A549 (cell line): ENCODE measurements around the gene IGF2. TPM values are rescaled to one million over a fixed set of nuclear protein-coding genes. Genes with fewer than 3 reads are reported as not detected.

ENCODE experiments used
- ATAC-seq, 2 experiments: fragments of 200-7000 bp in 1 of 2; fragments of >200 bp in 1 of 2; cut with Nextera tagmentation in 1 of 2; cut with Tn5 transposase in 1 of 2; 3 replicates each; pipeline versions ENCODE4 v1.8.0 to v1.9.1; 2018 to 2020; ENCODE audit warnings: mild to moderate bottlenecking in 1 of 2, moderate library complexity in 1 of 2
- CTCF ChIA-PET: fragments of 300-600 bp; sonication (Branson Sonifier 250); formaldehyde crosslinking; extraction: SDS; loops from one replicate; lab custom pipeline; 2021; ENCODE audit warnings: antibody characterized with exemption, inconsistent platforms; lab: Yijun Ruan, JAX
- POLR2A ChIA-PET: fragments of 350-600 bp; formaldehyde crosslinking; extraction: SDS; loops from one replicate; lab custom pipeline; 2021; ENCODE audit warnings: antibody characterized with exemption, inconsistent platforms; lab: Yijun Ruan, JAX
- DNase-seq, 2 experiments: peaks; one replicate each; pipeline versions ENCODE4 v3.0.0 to v3.0.0-alpha.2; 2011 to 2016; ENCODE audit warnings: low read depth in 1 of 2, low spot score in 1 of 2
- FAIRE-seq: peaks from 2 replicates; lab custom pipeline; 2011; peaks lifted over from hg19 to GRCh38; lab: Jason Lieb, UNC
- H3K27ac ChIP-seq, 2 experiments: fragments of >200 bp; sonication (Bioruptor Twin); formaldehyde crosslinking; 3 replicates each; pipeline ENCODE4 v1.5.1; 2016 to 2017
- H3K4me1 ChIP-seq: fragments of >200 bp; sonication (Bioruptor Twin); formaldehyde crosslinking; 3 replicates; pipeline ENCODE4 v1.6.1; 2016
- H3K4me2 ChIP-seq: fragments of >200 bp; sonication (Bioruptor Twin); formaldehyde crosslinking; 3 replicates; pipeline ENCODE4 v1.6.1; 2016
- H3K4me3 ChIP-seq: fragments of >200 bp; sonication (Bioruptor Twin); formaldehyde crosslinking; 3 replicates; pipeline ENCODE4 v1.5.1; 2016
- H3K9me3 ChIP-seq: fragments of >200 bp; sonication (Bioruptor Twin); formaldehyde crosslinking; 3 replicates; pipeline ENCODE4 v1.6.1; 2016
- CBX2 ChIP-seq: fragments of 200-600 bp; sonication (generic); IDR thresholded peaks from 2 replicates; pipeline ENCODE4 v1.6.1; 2016; ENCODE audit warnings: low read depth, mild to moderate bottlenecking, borderline replicate concordance
- CBX8 ChIP-seq: fragments of 200-600 bp; sonication (generic); IDR thresholded peaks from 2 replicates; pipeline ENCODE4 v1.6.1; 2016
- EHF ChIP-seq: fragments of 250-450 bp; sonication (Bioruptor Pico); IDR thresholded peaks from 2 replicates; pipeline ENCODE4 v1.5.0; 2020; ENCODE audit warnings: mild to moderate bottlenecking
- EHMT2 ChIP-seq: fragments of 200-600 bp; sonication (generic); IDR thresholded peaks from 2 replicates; pipeline ENCODE4 v1.6.1; 2016; ENCODE audit warnings: antibody characterized with exemption, low read depth, mild to moderate bottlenecking, moderate library complexity
- ESRRA ChIP-seq: fragments of 150-350 bp; IDR thresholded peaks from 2 replicates; pipeline ENCODE4 v1.6.1; 2014; ENCODE audit warnings: mild to moderate bottlenecking, low read length, borderline replicate concordance
- FOSL2 ChIP-seq, 2 experiments: fragments of 450-650 bp in 1 of 2; fragments of >200 bp in 1 of 2; sonication (Bioruptor Twin) in 1 of 2; formaldehyde crosslinking; IDR thresholded peaks; 2 replicates each; pipeline versions ENCODE4 v1.5.0 to v1.6.1; 2016 to 2020; ENCODE audit warnings: mild to moderate bottlenecking in 1 of 2, moderate library complexity in 1 of 2
- FOXS1 ChIP-seq: fragments of 250-450 bp; sonication (Bioruptor Pico); IDR thresholded peaks from 2 replicates; pipeline ENCODE4 v1.5.0; 2020; ENCODE audit warnings: mild to moderate bottlenecking, moderate library complexity
- HES2 ChIP-seq: fragments of >200 bp; sonication (Bioruptor Twin); formaldehyde crosslinking; IDR thresholded peaks from 2 replicates; pipeline ENCODE4 v1.6.1; 2016
- HMGXB4 ChIP-seq: fragments of 250-450 bp; sonication (Bioruptor Pico); IDR thresholded peaks from 2 replicates; pipeline ENCODE4 v1.5.0; 2021; ENCODE audit warnings: mild to moderate bottlenecking, moderate library complexity, borderline replicate concordance
- HOXA7 ChIP-seq: fragments of 250-450 bp; sonication (Bioruptor Pico); IDR thresholded peaks from 2 replicates; pipeline ENCODE4 v1.5.0; 2020; ENCODE audit warnings: mild to moderate bottlenecking, moderate library complexity
- HOXB5 ChIP-seq: fragments of 250-450 bp; sonication (Bioruptor Pico); IDR thresholded peaks from 2 replicates; pipeline ENCODE4 v1.5.0; 2020; ENCODE audit warnings: mild to moderate bottlenecking, moderate library complexity
- JUNB ChIP-seq: fragments of >200 bp; sonication (Bioruptor Twin); formaldehyde crosslinking; IDR thresholded peaks from 2 replicates; pipeline ENCODE4 v1.6.1; 2016
- MAFK ChIP-seq: fragments of 450-650 bp; IDR thresholded peaks from 2 replicates; pipeline ENCODE4 v1.6.1; 2014; ENCODE audit not compliant: partially characterized antibody
- MYC ChIP-seq: IDR thresholded peaks from 2 replicates; pipeline ENCODE4 v1.6.1; 2012; ENCODE audit warnings: mild to moderate bottlenecking, inconsistent platforms, low read length, improper control_type of control experiment, borderline replicate concordance
- NFE2L2 ChIP-seq: fragments of 150-350 bp; conservative IDR thresholded peaks from 2 replicates; pipeline ENCODE4 v1.6.1; 2014; ENCODE audit warnings: low read length
- NR3C1 ChIP-seq: fragments of >200 bp; sonication (Bioruptor Twin); formaldehyde crosslinking; IDR thresholded peaks from 3 replicates; pipeline ENCODE4 v1.6.1; 2017
- PBX3 ChIP-seq: IDR thresholded peaks from 2 replicates; pipeline ENCODE4 v1.6.1; 2012
- RARB ChIP-seq: fragments of 250-450 bp; sonication (Bioruptor Pico); IDR thresholded peaks from 2 replicates; pipeline ENCODE4 v1.8.0; 2021; ENCODE audit warnings: mild to moderate bottlenecking, moderate library complexity
- RCOR1 ChIP-seq: fragments of 150-350 bp; IDR thresholded peaks from 2 replicates; pipeline ENCODE4 v1.6.1; 2014; ENCODE audit warnings: antibody characterized with exemption, low read length, low read depth
- RFX5 ChIP-seq: fragments of 450-650 bp; IDR thresholded peaks from 2 replicates; pipeline ENCODE4 v1.7.1; 2014; ENCODE audit warnings: antibody characterized with exemption, mild to moderate bottlenecking, moderate library complexity
- RNF2 ChIP-seq: fragments of 200-600 bp; sonication (generic); IDR thresholded peaks from 2 replicates; pipeline ENCODE4 v1.6.1; 2016; ENCODE audit warnings: low read depth, mild to moderate bottlenecking, antibody characterized with exemption, moderate library complexity, borderline replicate concordance
- TFCP2L1 ChIP-seq: fragments of 250-450 bp; sonication (Bioruptor Pico); IDR thresholded peaks from 2 replicates; pipeline ENCODE4 v1.5.0; 2021; ENCODE audit warnings: mild to moderate bottlenecking
- ZFP36 ChIP-seq: fragments of 450-650 bp; IDR thresholded peaks from 2 replicates; pipeline ENCODE4 v1.6.1; 2014; ENCODE audit warnings: borderline replicate concordance; ENCODE audit not compliant: partially characterized antibody
- ZNF302 ChIP-seq: fragments of 250-450 bp; sonication (Bioruptor Pico); IDR thresholded peaks from 2 replicates; pipeline ENCODE4 v1.9.0; 2021; ENCODE audit warnings: inconsistent platforms, mild to moderate bottlenecking, moderate library complexity
- WGBS: methylation state at CpG from one replicate; pipeline ENCODE4 v1.1.6; 2017; ENCODE audit errors: missing lambda C conversion rate; 5-methylcytosine and 5-hydroxymethylcytosine counted together
- polyA plus RNA-seq, 4 experiments: library from polyadenylated mRNA; depleted of rRNA in 3 of 4; stranded (reverse); fragments of >200 nt; fragmentation: RNase III in 1 of 4; extraction: RNeasy Plus Mini Kit Qiagen cat#74134 plus additional on column Dnase treatment in 1 of 4; gene quantifications; 2 replicates in 3 of 4; 3 replicates in 1 of 4; pipeline ENCODE4 v1.2.3, GENCODE V29; 2011 to 2017

The IGF2 gene
- polyA plus RNA-seq, 2 of the 4 experiments (the other 2 are of a cell fraction): 2.0 to 2.9 TPM

- no peak overlapping the region for H3K4me2 ChIP-seq
- ATAC-seq (no peak), DNase-seq (no peak), FAIRE-seq (no peak)
- no peak overlapping the region for H3K4me3 ChIP-seq
- H3K27ac ChIP-seq: no peak overlapping the region
- POLR2A ChIA-PET: no interaction called here
- peaks cover 24% of the 10 kb centered on the region for H3K4me1 ChIP-seq
- CTCF ChIA-PET: interaction anchor here (0.7 to 6.9 kb wide), 6 partner anchors 11 to 349 kb away, joined by 3 to 100 read pairs (median 16); partner anchors contain the start of gene TSSC4
- H3K9me3 ChIP-seq: no peaks in the 10 kb centered on the region
- 80% methylated on average over 19 of the region's 20 CpGs for WGBS
- TF ChIP-seq NR3C1: no peak
- TF ChIP-seq EHMT2: no peak
- TF ChIP-seq CBX8: no peak
- no peak for TF ChIP-seq RFX5
- no peak for TF ChIP-seq EHF (CRISPR knock-in tag)
- TF ChIP-seq HOXA7 (CRISPR knock-in tag): no peak
- no peak for TF ChIP-seq TFCP2L1
- no peak for TF ChIP-seq FOXS1 (CRISPR knock-in tag)
- no peak for TF ChIP-seq ZNF302 (CRISPR knock-in tag)
- TF ChIP-seq PBX3: no peak
- TF ChIP-seq RARB (CRISPR knock-in tag): no peak
- no peak for TF ChIP-seq JUNB
- no peak for TF ChIP-seq RNF2
- no peak for TF ChIP-seq MAFK
- TF ChIP-seq CBX2: no peak
- TF ChIP-seq HES2: no peak
Measured at GRCh38 chr11:2182692-2183474, 43.7 kb upstream of the IGF2 start.

GRCh38 chr11:2182075-2182474 lies 42.9 kb upstream of the IGF2 start:
- peaks cover 24% of the 10 kb centered on the region for H3K4me1 ChIP-seq
- H3K4me2 ChIP-seq: no peak overlapping the region

GRCh38 chr11:2180789-2181370 lies 41.7 kb upstream of the IGF2 start:
- POLR2A ChIA-PET: no interaction called here
- peak overlapping the region; percentile 36; the same call in 2 of the 3 replicates for H3K4me2 ChIP-seq
- peak overlapping the region; percentile 47 to 75; a peak in 3 of 6 replicates for H3K27ac ChIP-seq
- peaks cover 24% of the 10 kb centered on the region for H3K4me1 ChIP-seq
- H3K4me3 ChIP-seq: no peak overlapping the region
- WGBS: 44% methylated on average over 8 of the region's 11 CpGs
- H3K9me3 ChIP-seq: no peaks in the 10 kb centered on the region
- no peak for TF ChIP-seq HMGXB4 (CRISPR knock-in tag)
- no peak for TF ChIP-seq FOSL2 (IDR thresholded peaks at IDR 0.05)
- TF ChIP-seq FOSL2 (CRISPR knock-in tag; IDR thresholded peaks at IDR 0.05): peak; percentile 14; the same call in 1 of the 2 replicates
- CTCF ChIA-PET: interaction anchor here (1.0 to 4.1 kb wide), 5 partner anchors 13 to 318 kb away, joined by 3 to 22 read pairs (median 4); no protein-coding TSS in a partner anchor
- ATAC-seq: no peak
- no peak for DNase-seq
- FAIRE-seq: no peak

More at GRCh38 chr11:2182075-2182474, 42.9 kb upstream of the IGF2 start:
- no peak for FAIRE-seq
- WGBS: 83% methylated on average over 9 of the region's 18 CpGs
- ATAC-seq: no peak
- TF ChIP-seq FOSL2 (IDR thresholded peaks at IDR 0.05) (no peak), FOSL2 (CRISPR knock-in tag; IDR thresholded peaks at IDR 0.05) (no peak), RCOR1 (no peak), MYC (no peak), ESRRA (no peak), NFE2L2 (no peak), HOXB5 (CRISPR knock-in tag) (no peak), ZNF302 (CRISPR knock-in tag) (no peak), ZFP36 (no peak), HES2 (no peak), CBX8 (no peak)
- POLR2A ChIA-PET: no interaction called here
- CTCF ChIA-PET: interaction anchor here (1.0 to 6.9 kb wide), 4 partner anchors 12 to 238 kb away, joined by 3 to 100 read pairs (median 14); partner anchors contain the start of gene TSSC4
- Histone ChIP-seq H3K4me3 (no peak overlapping the region), H3K27ac (no peak overlapping the region), H3K9me3 (no peaks in the 10 kb centered on the region)
- no peak for DNase-seq
